ENCODE data around the gene C1orf226. TPM values are rescaled to one million over a fixed set of nuclear protein-coding genes. Genes with fewer than 3 reads are reported as not detected.

C1orf226 gene
- total RNA-seq, 1 donor from 2014 or later: 0.85 TPM

DNA sequence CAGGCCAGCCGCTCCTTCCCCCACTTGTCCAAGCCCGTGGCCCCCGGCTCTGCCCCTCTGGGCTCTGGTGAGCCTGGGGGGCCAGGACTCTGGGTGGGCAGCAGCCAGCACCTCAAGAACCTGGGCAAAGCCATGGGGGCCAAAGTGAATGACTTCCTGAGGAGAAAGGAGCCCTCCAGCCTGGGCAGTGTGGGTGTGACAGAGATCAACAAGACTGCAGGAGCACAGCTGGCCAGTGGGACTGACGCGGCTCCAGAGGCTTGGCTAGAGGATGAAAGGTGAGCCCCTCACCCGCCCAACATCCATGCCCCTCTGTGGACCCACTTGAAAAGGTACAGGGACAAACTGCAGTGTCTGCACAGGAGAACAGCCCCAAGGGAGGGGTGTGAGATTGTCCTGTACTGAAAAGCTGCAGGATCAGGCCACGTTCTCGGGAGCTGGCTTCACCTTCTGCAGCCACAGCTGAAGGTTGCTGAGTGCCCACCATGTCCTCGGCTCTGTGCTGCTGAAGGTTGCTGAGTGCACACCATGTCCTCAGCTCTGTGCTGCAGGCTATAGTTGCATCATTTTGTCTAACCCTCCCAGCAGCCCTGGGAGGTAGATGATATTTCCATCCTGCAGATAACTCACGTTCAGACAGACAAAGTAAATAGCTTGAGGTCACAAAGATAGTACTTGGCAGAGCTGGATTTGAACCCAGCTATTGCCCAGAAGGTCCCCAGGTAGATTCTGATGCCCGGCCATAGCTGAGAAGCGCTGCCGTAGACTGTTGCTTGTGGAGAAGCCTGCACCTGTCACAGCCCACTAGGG is 618 bp downstream of the C1orf226 start:
- DNase-seq (ENCODE audit: low spot score in 2 of 2): no peak

DNA sequence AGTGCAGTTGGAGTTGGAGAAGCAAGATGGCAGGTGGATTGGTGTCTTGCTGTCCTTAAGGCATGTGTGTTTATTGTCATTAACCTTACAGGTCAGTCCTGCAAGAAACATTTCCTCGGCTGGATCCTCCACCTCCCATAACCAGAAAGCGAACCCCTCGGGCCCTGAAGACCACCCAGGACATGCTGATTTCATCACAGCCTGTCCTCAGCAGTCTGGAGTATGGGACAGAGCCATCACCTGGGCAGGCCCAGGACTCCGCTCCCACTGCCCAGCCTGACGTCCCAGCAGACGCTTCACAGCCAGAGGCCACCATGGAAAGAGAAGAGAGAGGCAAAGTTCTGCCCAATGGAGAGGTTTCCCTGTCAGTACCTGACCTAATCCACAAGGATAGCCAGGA is 1.6 kb downstream of the C1orf226 start:
- TF ChIP-seq, protein P1, sequence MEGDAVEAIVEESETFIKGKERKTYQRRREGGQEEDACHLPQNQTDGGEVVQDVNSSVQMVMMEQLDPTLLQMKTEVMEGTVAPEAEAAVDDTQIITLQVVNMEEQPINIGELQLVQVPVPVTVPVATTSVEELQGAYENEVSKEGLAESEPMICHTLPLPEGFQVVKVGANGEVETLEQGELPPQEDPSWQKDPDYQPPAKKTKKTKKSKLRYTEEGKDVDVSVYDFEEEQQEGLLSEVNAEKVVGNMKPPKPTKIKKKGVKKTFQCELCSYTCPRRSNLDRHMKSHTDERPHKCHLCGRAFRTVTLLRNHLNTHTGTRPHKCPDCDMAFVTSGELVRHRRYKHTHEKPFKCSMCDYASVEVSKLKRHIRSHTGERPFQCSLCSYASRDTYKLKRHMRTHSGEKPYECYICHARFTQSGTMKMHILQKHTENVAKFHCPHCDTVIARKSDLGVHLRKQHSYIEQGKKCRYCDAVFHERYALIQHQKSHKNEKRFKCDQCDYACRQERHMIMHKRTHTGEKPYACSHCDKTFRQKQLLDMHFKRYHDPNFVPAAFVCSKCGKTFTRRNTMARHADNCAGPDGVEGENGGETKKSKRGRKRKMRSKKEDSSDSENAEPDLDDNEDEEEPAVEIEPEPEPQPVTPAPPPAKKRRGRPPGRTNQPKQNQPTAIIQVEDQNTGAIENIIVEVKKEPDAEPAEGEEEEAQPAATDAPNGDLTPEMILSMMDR (IDR thresholded peaks at IDR 0.05): no peak
- H3K36me3 ChIP-seq: peaks cover 0 to 9% of the 10 kb centered on the region in 2 donors
- H3K4me3 ChIP-seq: no peak overlapping the region
- H3K4me1 ChIP-seq: no peaks in the 10 kb centered on the region
- H3K27me3 ChIP-seq: no peaks in the 10 kb centered on the region
- intact Hi-C loops (cut with DNase I): no loop called here
- no peaks in the 10 kb centered on the region for H3K9me3 ChIP-seq
- no peak overlapping the region for H3K27ac ChIP-seq
- DNase-seq (ENCODE audit: low spot score in 2 of 2): no peak

More for the DNA sequence above, 618 bp downstream of the C1orf226 start:
- TF ChIP-seq, protein P1 (IDR thresholded peaks at IDR 0.05): no peak
- H3K27me3 ChIP-seq: no peaks in the 10 kb centered on the region
- peaks cover 0 to 9% of the 10 kb centered on the region in 2 donors for H3K36me3 ChIP-seq
- intact Hi-C loops (cut with DNase I): no loop called here
- H3K9me3 ChIP-seq: no peaks in the 10 kb centered on the region
- H3K4me1 ChIP-seq: no peaks in the 10 kb centered on the region
- no peak overlapping the region for H3K4me3 ChIP-seq
- no peak overlapping the region for H3K27ac ChIP-seq

DNA sequence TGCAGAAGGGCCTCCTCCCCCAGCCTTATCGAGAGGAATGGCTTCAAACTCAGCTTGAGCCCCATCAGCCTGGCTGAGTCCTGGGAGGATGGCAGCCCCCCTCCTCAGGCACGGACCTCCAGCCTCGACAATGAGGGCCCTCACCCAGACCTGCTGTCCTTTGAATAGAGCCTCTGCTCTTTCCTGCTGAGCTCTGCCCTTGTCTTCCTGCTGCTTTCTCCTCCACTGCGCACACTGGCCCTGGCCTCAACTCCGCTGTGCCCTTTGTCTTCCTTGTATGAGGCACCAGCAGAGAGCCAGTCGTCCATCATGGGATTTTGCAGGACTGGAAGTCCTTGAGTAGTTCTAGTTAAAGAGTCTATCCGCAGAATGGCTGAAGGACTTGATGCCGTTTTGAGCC is 2.0 kb downstream of the C1orf226 start:
- Histone ChIP-seq H3K4me1 (no peaks in the 10 kb centered on the region), H3K27me3 (no peaks in the 10 kb centered on the region), H3K27ac (no peak overlapping the region), H3K4me3 (no peak overlapping the region), H3K9me3 (no peaks in the 10 kb centered on the region), H3K36me3 (peaks cover 0 to 9% of the 10 kb centered on the region in 2 donors)
- intact Hi-C loops (cut with DNase I): no loop called here
- TF ChIP-seq, protein P1 (IDR thresholded peaks at IDR 0.05): no peak
- no peak for DNase-seq (ENCODE audit: low spot score in 2 of 2)

DNA sequence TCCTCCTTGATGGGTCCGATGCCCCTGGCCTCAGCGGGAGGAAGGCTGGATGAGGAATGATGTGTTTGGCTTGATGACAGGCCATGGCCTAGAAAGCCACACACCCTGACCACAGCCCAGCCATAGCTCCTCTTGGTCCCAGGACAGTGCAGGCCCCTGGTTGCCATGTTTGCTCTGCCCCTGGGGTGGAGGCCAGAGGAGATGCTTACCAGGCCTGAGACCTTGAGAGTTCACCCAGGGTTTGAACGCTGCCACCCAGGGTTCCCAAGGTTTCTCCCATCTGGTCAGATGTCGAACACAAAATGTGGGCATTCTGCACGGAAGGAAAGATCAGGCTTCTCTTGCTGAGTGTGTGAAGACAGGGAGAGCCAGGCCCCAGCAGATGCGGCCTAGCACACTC is 2.6 kb downstream of the C1orf226 start:
- intact Hi-C loops (cut with DNase I): no loop called here
- Histone ChIP-seq H3K4me3 (no peak overlapping the region), H3K4me1 (no peaks in the 10 kb centered on the region), H3K27ac (no peak overlapping the region), H3K9me3 (no peaks in the 10 kb centered on the region), H3K27me3 (no peaks in the 10 kb centered on the region), H3K36me3 (peaks cover 0 to 9% of the 10 kb centered on the region in 2 donors)
- TF ChIP-seq, protein P1 (IDR thresholded peaks at IDR 0.05): no peak
- DNase-seq (ENCODE audit: low spot score in 2 of 2): no peak

DNA sequence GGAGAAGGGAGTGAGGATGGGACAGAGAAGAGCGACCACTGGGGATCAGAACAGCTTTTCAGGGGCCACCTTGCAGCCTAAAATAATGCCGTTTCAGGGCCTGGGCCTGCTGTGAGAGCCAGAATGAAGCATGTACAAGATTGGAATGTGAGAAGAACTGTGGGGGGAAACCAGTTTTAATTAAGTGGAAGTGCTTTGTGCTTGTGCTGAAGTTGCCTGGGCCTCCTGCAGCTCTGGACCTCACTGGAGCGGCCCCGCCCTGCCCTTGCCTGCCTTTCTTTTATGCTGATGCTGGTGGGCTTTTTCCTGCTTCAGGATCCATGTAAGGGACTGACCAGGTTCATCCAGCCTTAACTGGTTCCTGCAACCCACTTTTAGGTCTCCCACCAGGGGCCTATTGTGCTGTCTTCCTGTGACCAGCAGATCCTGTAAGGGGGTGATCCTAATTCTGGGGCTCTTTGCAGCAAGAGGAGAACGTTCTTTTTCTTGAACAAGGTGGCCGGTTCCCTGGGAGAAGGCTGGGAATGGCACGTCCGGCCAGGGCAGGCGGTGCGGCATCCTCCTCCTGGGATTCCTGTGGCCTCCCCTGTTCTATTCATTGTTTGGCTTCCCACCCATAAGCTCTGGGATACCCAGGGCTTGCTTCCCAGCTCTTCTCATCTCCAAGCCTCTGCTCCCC is 3.2 kb downstream of the C1orf226 start:
- Histone ChIP-seq H3K27me3 (no peaks in the 10 kb centered on the region), H3K27ac (no peak overlapping the region), H3K36me3 (peaks cover 0 to 9% of the 10 kb centered on the region in 2 donors), H3K4me3 (no peak overlapping the region), H3K9me3 (no peaks in the 10 kb centered on the region), H3K4me1 (no peaks in the 10 kb centered on the region)
- TF ChIP-seq, protein P1 (IDR thresholded peaks at IDR 0.05): no peak
- no peak for DNase-seq (ENCODE audit: low spot score in 2 of 2)
- intact Hi-C loops (cut with DNase I): no loop called here

Data from ascending aorta (tissue), 2 donors.